Measurements from ENCODE around the gene HOXA11.

Gene HOXA11

DNA sequence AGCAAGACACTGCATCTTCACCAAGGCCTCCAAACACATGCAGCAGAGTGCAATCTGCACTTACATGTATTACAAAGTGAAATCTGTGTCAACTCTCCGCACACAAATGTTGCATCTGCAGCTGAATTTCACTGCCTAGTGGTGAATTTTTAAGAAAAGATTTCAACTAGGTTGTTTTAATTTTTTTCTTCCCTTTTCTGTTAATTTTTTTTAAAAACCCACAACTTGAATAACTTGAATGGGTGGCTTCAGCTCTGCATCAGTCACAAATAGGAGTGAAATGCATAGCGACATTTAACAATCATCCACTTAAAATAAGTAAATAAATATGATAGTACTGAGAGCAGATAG, 8.9 kb upstream of the HOXA11 start:
- TF ChIP-seq, protein P1, sequence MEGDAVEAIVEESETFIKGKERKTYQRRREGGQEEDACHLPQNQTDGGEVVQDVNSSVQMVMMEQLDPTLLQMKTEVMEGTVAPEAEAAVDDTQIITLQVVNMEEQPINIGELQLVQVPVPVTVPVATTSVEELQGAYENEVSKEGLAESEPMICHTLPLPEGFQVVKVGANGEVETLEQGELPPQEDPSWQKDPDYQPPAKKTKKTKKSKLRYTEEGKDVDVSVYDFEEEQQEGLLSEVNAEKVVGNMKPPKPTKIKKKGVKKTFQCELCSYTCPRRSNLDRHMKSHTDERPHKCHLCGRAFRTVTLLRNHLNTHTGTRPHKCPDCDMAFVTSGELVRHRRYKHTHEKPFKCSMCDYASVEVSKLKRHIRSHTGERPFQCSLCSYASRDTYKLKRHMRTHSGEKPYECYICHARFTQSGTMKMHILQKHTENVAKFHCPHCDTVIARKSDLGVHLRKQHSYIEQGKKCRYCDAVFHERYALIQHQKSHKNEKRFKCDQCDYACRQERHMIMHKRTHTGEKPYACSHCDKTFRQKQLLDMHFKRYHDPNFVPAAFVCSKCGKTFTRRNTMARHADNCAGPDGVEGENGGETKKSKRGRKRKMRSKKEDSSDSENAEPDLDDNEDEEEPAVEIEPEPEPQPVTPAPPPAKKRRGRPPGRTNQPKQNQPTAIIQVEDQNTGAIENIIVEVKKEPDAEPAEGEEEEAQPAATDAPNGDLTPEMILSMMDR (IDR thresholded peaks at IDR 0.05), result no peak

DNA sequence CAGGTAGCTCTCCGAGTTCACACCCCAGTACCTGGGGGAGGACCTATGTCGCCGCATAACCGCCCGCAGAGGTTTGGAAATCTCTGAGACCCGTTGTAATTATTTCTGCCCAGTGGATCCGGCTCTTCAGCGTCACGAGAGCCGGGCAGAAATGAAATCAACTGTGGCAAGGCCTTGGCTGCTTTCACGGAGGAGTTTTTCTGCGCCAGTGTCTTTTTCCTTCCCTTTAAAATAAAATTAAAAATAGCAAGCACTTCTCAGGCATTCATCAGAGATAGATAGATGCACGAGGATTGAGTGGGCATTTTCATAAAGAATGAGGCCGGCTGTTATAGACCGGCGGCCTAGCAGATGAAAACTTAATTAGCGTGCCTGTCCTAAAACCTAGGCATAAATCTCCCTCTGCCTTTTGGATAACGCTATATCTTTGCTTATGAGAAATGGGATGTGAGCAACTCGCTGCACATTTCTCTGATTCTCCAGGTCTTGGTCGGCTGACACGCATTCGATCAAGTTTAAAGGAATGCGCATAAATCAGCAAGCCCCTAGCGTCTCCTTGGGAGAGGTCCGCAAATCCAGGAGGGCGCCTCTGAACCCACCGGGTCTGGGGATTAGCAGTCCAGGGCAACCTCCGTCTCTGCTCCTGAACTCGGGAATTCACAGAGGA, 8.4 kb upstream of the HOXA11 start:
- TF ChIP-seq, protein P1 (IDR thresholded peaks at IDR 0.05), result no peak

GRCh38 chr7:27192546-27193334, 7.7 kb upstream of the HOXA11 start:
- TF ChIP-seq, protein P1 (IDR thresholded peaks at IDR 0.05), result no peak

DNA sequence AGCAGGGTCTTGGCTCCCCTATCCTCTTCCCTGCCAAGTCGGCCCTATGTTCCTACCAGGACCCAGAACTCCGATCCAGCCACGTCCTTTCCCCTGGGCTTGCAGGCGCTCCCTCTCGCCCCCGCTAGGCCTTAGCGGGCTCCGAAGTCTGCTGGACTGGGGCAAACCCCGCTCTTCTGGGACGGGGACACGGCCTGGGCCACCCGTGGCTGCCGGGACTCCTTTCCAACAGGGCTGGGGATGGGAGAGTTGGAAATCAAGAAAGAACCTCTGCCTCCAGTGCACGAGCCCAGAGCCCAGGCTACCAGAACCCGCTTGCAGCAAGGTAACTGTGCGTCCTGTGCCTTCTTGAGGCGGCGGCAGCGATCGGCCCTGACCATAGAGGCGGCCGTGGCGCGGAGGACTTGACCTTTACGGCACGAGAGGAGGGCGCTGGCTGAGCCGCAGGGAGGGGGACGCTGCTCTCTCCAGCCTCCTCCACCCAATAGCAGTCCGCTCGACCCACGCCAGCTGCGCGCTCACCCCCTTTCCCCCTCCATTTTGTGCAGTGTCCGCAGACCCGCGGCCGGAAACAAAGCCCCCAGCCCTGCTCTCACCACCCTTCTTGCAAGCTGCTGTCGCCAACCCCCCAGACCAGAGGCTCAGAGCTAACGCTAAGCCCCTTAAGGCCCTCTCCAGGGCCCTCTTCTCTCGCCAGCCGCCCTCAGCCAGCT, 7.0 kb upstream of the HOXA11 start:
- TF ChIP-seq, protein P1 (IDR thresholded peaks at IDR 0.05), result no peak

GRCh38 chr7:27191161-27191731, 6.2 kb upstream of the HOXA11 start:
- TF ChIP-seq, protein P1 (IDR thresholded peaks at IDR 0.05), result no peak

GRCh38 chr7:27189997-27190748, 5.1 kb upstream of the HOXA11 start:
- TF ChIP-seq, protein P1 (IDR thresholded peaks at IDR 0.05), result no peak

Measured in LNCAP (cell line).